ENCODE results near the gene PVRIG. TPM values are rescaled to one million over a fixed set of nuclear protein-coding genes. Genes with fewer than 3 reads are reported as not detected.
"Not testable (repeated sequence)": the region's sequence is repeated elsewhere in the genome, so short reads cannot be mapped to it uniquely, and the experiment has no call there.

The PVRIG gene
- polyA plus RNA-seq (2013, experiment 1 of 2; ENCODE audit: insufficient read length), result 0.99 TPM
- not detected for polyA plus RNA-seq (2013, experiment 2 of 2; ENCODE audit: insufficient read length)

DNA sequence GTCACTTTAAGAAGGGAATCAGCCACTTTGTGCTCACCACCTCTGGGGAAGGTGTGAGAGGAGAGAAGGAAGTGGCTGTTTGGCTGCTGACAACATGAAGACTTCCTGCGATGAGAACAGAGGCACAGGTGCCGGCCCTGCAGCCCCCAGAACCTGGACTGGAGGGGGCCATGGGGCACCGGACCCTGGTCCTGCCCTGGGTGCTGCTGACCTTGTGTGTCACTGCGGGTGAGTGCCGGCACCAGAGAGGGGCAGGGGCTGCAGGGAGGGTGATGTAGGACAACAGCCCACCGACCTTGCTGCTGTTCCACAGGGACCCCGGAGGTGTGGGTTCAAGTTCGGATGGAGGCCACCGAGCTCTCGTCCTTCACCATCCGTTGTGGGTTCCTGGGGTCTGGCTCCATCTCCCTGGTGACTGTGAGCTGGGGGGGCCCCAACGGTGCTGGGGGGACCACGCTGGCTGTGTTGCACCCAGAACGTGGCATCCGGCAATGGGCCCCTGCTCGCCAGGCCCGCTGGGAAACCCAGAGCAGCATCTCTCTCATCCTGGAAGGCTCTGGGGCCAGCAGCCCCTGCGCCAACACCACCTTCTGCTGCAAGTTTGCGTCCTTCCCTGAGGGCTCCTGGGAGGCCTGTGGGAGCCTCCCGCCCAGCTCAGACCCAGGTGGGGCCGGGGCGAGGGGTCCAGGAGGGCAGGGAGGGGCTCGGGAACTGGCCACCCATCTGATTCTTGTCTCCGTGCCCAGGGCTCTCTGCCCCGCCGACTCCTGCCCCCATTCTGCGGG lies at the start of gene PVRIG:
PVRIG (plus strand) TSS at position 149 of the 785 bp plus-strand sequence; CDS start at position 171, 22 bp downstream.
- not testable (repeated sequence) for DNase-seq

DNA sequence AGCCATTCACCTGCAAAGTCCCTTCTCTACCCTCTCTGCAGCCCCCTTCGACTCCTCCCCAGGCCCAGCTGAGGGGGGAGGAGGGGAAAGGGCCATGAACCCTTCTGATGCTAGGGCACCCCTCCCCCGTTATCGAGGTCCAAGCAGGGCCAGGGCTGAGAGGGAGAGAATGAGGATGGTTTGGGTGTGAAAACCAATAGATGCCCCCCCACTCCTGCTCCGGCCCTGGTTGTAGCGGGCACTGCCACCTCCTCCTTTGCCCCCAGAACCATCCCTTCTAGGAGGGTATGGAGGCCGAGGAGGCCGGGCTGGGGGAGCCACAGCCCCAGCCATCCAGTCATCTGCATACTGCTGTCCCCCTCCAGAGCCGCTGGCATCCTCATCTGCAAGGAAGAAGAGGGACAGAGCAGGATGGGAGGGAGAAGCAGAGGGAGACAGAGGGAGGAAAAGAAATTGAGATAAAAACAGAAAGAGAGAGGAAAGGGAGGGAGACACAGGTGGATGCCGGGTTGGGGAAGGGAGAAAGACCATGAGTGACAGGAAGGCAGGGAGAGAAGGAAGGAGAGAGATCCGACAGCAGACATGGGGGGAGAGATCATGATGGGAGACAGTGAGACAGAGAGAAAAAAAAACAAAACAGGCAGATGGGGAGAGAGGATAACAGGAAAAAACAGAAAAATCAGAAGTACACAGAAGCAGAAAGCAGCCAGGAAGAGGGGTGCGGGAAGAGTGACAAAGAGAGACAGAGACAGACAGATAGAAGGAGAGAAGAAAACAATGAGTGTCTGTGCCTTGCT lies 49.5 kb upstream of the PVRIG start:
- DNase-seq, result no peak

DNA sequence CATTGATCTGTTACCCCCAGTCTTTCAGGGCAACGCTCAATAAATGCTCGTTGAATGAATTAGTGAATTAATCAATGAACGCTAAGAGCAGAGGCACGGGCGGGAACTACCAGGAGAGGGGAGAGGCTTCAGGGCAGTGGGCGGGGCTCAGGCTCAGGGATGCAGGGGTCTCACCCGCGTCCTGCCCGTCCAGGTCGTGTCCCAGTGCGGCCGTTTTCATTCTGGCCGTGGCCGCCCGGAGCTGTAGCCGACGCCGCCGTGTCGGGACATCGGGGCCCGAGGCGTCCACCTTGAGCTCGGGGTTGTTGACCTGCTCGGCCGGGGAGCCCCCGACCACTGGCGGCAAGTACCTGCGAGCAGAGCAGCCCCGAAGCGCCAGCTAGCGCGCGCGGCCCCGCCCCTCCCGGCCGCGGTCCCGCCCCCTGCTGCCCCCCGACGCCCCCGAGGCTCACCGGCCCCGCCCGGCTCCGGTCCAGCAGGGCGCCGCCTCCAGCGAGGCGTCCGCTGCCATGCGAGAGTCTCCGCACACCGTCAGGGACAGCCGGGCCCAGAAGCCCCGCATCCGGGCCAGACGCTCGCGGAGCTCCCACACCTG lies 48.6 kb upstream of the PVRIG start:
- DNase-seq, result no peak

DNA sequence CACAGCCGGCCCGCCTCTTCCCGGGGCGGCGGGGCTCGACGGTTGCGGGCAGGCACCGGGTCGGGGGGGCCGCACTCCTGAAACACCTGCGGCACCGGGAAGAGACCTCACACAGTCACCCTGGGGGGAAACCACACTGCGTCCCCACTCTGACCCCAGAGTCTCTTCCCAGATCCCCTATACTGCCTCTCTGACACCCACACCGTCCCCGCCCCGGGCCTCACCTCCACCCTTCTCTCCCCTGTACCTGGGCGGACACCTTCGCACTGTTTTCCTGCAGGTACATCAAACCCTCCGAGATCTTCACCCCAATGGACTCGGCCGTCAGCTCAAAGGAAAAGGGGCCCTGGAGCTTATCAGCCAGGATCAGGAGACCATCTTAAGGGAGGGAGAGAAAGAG lies 47.9 kb upstream of the PVRIG start:
- DNase-seq, result no peak

DNA sequence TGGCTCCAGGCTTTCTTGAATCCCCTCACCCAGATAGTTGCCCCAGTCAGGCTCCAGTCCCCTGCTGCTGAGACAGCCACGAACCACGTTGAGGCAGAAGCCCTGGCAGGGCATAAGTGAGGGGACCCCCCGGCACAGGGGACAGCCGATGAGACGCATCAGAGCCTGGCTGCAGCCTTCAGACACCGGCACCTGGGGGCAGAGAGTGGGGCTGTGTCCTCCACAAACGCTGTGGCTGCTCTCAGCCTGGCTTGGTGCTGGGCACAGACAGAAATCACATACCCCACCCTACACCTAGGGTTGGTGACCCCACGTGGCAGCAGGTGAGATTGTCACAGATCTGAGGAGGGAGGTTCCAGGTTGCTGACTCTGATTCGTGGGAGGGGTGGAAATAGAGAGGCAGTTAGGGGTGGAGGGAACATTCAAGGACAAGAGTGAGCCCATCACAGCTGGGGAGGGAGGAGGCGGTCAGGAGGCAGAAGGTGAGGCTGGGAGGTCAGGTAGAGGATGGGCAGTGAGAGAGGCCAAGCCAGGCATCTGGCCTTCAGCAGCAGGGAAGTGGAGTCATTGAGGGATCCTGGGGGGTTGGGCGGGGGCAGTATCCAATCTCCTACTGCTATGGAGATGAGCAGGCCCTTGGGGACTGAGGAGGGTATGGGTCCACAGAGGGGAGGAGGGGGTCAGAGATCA lies 45.8 kb upstream of the PVRIG start:
- no peak for DNase-seq

DNA sequence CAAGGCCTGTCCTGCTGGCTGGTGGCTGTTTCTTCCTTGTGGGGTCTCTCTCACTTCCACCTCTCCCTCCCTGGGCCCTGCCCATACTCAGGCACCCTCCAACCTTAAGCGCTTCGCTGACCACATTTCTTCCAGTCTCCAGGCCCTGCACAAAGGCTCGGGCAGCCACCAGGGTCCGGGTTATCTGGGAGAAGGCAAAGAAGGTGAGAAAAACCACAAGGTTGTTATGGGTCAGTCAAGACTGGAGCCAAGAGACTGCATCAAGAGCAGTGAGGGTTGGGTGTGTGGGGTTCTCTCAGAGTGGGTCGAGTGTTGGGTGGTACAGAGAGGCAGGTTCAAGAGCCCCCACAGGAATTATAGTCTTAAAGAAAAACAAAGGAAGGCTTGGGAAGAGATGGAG lies 45.2 kb upstream of the PVRIG start:
- DNase-seq, result no peak

DNA sequence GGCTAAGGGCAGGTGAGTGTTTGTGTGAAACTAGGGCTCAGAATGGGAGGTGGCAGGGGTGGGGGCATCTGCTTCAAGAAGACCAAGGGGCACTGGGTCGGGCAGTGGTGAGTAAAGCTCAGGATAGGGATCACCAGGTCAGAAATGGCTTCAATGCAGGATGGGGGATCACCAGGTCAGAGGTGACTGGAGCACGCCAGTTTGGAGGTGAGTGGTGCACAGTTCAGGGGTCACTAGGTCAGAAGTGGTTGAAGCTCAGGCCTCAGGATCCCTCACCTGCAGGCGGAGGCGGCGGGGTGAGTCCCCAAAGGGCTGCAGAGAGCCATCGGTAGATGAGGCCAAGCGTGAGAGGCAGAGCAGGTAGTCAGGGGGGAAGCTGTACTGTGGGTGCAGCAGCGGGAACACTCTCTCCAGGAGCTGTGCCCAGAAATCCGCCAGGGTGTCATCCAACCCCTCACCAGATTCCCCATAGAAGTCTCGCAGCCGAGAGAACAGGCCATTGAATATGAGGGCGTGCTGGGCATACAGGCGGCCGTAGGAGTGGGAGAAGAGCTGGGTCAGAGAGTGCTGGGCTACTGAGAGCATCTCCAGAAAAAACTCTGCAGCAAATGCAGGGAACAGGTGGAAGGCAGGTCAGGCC lies 44.3 kb upstream of the PVRIG start:
- DNase-seq, result no peak

DNA sequence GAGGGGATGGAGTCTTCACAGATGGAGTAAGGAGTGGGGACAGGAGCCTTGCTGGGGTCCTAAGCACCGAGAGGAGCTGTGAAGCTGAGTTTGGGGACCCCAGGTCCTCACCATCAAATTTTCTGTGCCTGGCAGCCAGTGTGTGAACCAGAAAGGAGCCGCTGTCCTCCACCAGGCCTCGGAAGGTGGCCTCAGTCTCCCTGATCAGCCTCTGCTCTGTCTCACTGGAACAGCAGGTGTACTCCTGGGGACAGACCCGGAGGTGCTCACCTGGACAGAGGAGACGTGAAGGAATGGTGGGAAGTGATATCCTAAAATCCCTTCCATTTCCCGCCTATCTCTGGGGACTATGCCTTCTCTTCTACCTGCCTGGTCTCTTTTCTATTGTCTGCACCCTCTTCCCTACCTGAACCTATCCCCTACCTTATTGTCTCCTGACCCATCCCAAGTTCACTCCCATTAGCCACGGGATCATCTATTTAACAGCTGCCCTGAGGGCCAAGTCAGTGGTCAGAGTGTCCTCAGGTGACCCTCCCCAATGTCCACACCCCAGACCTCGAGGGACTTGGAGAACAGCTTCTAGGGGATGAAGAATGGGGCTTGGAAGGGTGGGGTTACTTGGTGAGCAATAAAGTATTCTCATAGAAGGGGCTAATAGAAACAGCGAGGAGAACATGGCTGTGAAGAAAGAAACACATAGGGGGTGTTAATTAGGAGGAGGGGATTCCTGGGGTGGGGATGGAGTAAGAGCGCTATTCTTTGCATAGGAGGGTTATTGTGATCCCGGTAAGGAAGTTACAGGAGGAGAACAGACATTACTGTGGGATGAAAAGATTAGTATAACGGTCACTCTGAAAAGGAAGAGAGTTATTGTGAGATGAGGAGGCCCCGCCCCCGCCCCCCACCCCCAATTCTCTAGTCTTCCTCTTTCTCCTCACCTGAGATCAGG lies 43.4 kb upstream of the PVRIG start:
- no peak for DNase-seq

DNA sequence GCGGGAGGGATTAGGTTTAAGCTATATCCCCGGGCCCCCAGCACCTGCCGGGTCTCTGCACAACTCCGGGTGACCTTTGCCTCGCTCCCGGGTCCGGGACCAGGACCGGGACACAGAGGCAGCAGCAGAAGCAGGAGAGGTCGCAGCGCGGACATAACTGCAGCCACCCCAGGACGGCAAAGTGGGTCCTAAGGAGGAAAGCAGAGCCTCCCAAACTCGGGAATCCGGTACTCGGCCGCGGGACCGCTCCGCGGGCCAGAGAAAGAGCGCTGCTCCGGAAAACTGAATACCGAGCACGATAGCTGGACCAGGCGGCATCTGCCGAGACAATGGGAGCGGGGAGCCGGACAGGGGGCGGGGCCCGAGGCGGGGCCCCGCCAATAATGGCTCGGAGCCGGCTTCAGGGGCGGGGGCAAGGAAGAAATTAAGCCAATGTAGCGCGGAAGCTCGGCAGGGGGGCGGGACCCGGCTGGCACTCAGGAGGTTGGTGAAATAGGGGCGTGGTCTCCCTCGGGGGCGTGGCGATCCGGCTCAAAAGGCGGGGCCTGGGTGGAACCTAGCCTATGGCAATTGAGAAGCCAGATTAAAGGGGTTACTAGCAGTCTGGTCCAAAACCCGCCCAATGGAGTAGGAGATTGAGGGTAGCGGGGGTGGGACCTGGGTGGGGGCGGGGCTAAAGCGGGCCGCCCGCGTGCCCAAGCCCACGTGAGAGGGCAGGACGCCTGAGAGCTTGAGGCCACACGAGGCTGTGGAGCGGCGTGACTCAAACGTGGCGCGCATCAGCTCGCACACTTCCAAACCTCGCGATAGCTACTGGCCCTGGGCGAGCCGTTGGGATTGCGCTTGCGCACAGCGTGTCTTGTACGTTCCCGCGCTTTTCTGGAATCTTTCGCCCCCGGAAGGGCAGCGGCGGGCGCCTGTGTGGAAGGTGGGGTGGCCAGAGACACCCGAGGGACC lies 42.4 kb upstream of the PVRIG start, which contains the start of the genes GPC2 and STAG3:
GPC2 (minus strand) TSS at position 337 of the 957 bp plus-strand sequence; CDS start at position 155, 182 bp downstream.
STAG3 (plus strand) TSS at position 874 of the 957 bp plus-strand sequence. CDS start 2,639 bp downstream, outside the sequence.
- peak; percentile 98 for DNase-seq

DNA sequence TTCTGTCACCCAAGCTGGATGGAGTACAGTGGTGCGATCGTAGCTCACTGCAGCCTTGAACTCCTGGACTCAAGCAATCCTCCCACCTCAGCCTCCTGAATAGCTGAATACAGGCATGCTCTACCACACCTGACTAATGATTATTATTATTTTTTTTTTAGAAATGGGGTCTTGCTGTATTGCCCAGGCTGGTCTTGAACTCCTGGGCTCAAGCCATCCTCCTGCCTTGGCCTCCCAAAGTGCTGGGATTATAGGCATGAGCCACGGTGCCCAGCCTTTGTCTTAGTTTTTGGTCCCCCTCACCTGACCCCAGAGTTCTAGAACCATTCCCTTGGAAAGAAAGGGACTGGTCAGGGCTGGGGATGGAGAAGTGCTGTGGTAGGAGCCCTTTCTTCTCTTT lies 39.7 kb upstream of the PVRIG start:
- DNase-seq, result not testable (repeated sequence)

DNA sequence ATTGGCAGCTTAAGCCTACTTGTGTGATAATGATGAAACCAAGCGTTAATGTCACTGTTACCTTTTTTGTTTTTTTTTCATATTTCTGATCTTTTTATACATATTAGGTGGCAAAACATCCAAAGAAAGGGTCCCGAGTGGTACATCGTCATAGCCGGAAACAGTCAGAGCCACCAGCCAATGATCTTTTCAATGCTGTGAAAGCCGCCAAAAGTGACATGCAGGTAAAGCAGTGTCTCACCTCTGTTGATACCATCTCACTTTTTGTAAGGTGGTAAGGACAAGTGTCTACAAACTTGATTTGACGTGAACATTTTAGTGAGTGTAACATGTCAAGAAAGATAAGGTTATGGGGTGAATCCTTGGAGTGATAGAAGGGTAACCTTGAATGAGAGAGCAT lies 37.1 kb upstream of the PVRIG start:
- not testable (repeated sequence) for DNase-seq

DNA sequence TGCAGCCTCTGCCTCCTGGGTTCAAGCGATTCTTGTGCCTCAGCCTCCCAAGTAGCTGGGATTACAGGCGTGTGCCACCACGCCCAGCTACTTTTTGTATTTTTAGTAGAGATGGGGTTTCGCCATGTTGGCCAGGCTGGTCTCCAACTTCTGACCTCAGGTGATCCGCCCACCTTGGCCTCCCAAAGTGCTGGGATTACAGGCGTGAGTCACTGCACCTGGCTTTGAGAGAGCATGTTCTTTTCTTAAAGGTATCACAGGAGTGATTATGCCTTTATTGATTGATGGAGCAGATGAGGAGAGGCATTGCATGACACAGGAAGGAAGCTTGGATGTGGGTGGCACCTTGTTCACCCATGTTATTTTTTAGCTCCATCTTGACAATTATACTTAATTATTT lies 36.7 kb upstream of the PVRIG start:
- not testable (repeated sequence) for DNase-seq

DNA sequence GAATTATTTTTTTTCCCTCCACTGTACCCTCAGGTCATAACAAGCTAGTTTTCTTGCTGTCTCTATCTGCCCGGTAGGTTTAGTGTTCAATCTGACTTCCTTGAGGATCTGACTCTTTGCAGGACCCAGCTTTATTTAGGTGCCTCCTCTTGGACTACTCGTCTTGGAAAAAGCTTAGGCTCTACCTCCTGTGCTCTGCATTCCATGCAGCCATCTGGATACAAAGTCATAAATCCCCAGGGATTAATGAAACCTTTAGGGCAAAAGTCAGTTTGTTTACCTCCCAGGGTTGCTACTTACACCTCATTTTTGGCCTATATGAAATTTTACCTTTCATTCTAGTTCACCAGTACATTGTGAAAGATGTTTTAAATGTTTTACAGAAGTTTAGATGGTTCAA lies 34.0 kb upstream of the PVRIG start:
- no peak for DNase-seq

DNA sequence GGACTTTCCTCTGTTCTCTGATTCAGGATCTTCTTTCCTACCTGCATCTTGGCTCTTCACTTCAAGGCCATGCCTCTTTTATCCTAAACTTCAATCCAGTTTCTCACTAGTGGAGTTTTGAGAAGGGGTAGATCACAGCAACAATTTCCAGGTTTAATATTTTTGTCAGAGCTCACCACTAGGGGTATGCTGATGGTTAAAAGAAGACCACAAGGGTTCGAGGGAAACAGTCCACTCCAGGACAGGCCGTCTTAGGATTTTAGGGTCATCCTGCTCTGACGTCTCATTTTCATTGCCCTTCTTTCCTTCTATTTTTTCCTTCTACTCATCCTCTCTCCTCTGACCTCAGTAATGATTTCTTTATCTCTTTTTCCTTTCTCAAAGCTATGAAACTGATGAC lies 30.7 kb upstream of the PVRIG start:
- no peak for DNase-seq

DNA sequence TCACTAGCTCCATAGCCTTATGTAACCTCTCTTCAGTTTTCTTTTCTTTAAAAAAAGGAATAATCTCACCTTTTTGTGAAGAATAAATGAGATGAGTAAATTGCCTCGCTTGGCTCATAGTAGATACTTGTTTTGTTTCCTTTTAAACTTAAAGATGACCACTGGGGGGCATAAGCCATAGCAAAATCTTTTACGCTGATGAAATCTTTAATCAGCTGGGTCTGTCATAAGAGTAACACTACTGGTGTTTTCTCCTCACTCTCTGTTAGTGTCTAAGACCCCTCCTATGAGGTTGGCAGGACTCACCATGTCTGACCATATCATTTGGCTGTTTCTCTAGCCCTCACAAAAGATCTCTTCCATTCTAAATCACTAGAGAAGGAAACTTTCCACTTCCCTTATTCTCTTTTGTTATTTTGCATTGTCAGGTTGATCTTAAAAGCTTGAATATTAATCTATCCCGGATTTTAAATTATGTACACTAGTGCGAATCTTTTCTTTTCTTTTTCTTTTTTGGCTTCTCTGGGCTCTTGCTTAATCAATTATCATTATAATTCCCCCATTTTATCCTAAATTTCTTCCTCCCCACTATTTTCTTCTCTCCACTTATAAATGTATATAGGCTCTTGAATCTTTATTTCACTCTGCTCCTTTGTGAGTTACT lies 29.6 kb upstream of the PVRIG start:
- DNase-seq, result peak; percentile 82

DNA sequence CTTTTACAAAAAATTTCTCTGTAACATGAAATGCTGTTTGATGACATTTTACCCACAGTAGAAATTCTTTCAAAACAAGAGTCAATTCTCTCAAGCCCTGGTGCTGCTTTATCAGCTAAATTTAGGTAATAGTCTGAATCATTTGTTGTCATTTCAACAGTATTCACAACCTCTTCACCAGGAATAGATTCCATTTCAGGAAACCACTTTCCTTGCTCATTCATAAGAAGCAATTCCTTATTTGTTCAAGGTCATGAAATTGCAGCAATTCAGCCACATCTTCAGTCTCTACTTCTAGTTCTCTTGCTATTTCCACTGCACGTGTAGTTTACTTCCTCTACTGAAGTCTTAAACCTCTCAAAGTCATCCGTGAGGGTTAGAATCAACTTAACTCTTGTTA lies 28.0 kb upstream of the PVRIG start:
- peak; percentile 34 for DNase-seq

DNA sequence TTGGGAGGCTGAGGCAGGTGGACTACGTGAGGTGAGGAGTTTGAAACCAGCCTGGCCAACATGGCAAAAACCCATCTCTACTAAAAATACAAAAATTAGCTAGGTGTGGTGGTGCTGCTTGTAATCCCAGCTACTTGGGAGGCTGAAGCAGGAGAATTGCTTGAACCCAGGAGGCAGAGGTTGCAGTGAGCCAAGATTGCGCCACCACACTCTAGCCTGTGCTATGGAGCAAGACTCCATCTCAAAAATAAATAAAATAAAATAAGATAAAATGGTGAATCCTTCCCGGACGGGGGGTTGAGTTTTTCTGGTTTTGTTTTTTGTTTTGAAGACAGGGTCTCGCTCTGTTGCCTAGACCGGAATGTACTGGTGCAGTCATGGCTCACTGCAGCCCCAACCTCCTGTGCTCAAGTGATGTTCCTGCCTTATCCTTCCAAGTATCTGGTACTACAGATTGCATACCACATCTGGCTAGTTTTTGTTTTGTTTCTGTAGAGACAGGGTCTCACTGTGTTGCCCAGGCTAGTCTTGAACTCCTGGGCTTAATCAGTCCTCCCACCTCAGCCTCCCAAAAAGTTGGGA lies 27.4 kb upstream of the PVRIG start:
- DNase-seq, result not testable (repeated sequence)

DNA sequence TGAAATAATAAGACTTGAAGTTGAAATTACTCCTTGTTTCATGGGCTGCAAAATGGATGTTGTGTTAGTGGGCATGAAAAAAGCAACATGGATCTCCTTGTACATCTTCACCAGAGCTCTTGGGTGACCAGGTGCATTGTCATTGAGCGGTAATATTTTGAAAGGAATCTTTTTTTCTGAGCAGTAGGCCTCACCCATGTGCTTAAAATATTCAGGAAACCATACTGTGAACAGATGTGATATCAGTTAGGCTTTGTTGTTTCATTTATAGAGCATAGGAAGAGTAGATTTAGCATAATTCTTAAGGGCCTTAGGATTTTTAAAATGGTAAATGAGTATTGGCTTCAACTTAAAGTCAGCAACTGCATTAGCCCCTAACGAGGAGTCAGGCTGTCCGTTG lies 26.8 kb upstream of the PVRIG start:
- no peak for DNase-seq

Data from fibroblast of skin of scalp (primary cell).